ENCODE results near the gene MARCHF10.

GRCh38 chr17:62727916-62728672 is 80.0 kb downstream of the MARCHF10 start:
- no peak for TF ChIP-seq CTCF (IDR thresholded peaks at IDR 0.05)
- no peak for TF ChIP-seq POLR2AphosphoS5 (IDR thresholded peaks at IDR 0.05)
- no peak for TF ChIP-seq POLR2A (IDR thresholded peaks at IDR 0.05)
